ENCODE results near the gene COX6B2. TPM values are rescaled to one million over a fixed set of nuclear protein-coding genes. Genes with fewer than 3 reads are reported as not detected.

COX6B2 gene
- polyA plus RNA-seq, 1 experiment, result 0.16 TPM

GRCh38 chr19:55308281-55308680 is 46.2 kb downstream of the COX6B2 start:
- Histone ChIP-seq H3K27ac (ENCODE audit: low read depth, low read length) (no peak overlapping the region), H3K9me3 (ENCODE audit: control insufficient read depth, insufficient read depth, low read length) (no peaks in the 10 kb centered on the region), H3K27me3 (ENCODE audit: control insufficient read depth, insufficient read depth, low read length) (no peaks in the 10 kb centered on the region), H3K4me3 (ENCODE audit: low read depth, low read length) (no peak overlapping the region)
- CTCF ChIA-PET, result no interaction called here
- POLR2A ChIA-PET, result interaction anchor here (0.7 kb wide), 1 partner anchor 36 kb away, joined by 3 read pairs; no protein-coding TSS in a partner anchor
- TF ChIP-seq CTCF (IDR thresholded peaks at IDR 0.05; ENCODE audit: low read depth, low read length), result no peak
- DNase-seq (ENCODE audit: low read depth, low spot score), result no peak

DNA sequence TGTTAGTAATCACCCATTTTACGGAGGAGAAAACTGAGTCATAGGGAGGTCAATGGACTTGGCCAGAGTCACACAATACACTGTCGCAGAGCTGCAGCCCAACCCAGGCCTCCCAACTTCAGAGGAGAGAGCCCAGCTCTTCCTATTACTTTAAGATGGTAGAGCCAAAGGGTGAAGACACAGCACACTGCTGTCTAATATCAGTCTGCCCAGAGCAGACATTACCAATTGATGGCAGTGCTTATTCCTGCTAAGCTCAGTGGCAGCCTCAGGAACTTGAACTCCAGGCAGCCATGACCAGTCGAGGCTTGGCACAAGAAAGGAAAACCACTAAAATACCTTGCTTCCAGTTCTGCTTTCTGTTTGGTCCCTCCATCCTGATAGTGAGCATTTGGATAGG is 47.8 kb downstream of the COX6B2 start:
- TF ChIP-seq CTCF (IDR thresholded peaks at IDR 0.05; ENCODE audit: low read depth, low read length), result no peak
- Histone ChIP-seq H3K9me3 (ENCODE audit: control insufficient read depth, insufficient read depth, low read length) (no peaks in the 10 kb centered on the region), H3K27me3 (ENCODE audit: control insufficient read depth, insufficient read depth, low read length) (no peaks in the 10 kb centered on the region), H3K27ac (ENCODE audit: low read depth, low read length) (no peak overlapping the region), H3K4me3 (ENCODE audit: low read depth, low read length) (no peak overlapping the region)
- ChIA-PET POLR2A (no interaction called here), CTCF (interaction anchor here (1.3 kb wide), 1 partner anchor 15 kb away, joined by 6 read pairs; no protein-coding TSS in a partner anchor)
- DNase-seq (ENCODE audit: low read depth, low spot score), result no peak

DNA sequence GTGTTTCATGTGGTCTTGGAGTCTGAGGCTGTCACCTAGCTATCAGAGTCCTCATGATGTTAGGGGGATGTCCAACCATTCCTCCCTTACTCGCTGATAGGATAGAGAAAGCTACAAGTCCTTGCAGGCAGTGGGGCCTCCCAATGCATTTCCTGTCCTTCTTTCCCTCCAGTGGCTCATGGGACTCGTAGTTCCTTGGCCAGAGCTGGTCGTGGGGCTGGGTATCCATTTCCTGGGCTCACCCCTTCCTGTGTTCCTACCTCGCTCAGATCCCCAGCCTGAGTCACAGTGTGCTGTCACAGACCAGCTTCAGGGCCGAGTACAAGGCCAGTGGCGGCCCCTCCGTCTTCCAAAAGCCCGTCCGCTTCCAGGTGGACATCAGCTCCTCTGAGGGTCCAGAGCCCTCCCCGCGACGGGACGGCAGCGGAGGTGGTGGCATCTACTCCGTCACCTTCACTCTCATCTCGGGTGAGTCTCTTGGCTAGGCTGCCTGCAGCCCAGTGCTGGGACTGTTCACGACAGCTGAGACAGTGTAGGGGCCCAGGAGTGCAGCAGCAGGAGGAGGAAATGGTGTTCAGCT is 48.4 kb downstream of the COX6B2 start:
- ChIA-PET POLR2A (no interaction called here), CTCF (interaction anchor here (1.3 kb wide), 1 partner anchor 14 kb away, joined by 6 read pairs; no protein-coding TSS in a partner anchor)
- Histone ChIP-seq H3K9me3 (ENCODE audit: control insufficient read depth, insufficient read depth, low read length) (no peaks in the 10 kb centered on the region), H3K27me3 (ENCODE audit: control insufficient read depth, insufficient read depth, low read length) (no peaks in the 10 kb centered on the region), H3K27ac (ENCODE audit: low read depth, low read length) (no peak overlapping the region), H3K4me3 (ENCODE audit: low read depth, low read length) (no peak overlapping the region)
- no peak for DNase-seq (ENCODE audit: low read depth, low spot score)
- no peak for TF ChIP-seq CTCF (IDR thresholded peaks at IDR 0.05; ENCODE audit: low read depth, low read length)

DNA sequence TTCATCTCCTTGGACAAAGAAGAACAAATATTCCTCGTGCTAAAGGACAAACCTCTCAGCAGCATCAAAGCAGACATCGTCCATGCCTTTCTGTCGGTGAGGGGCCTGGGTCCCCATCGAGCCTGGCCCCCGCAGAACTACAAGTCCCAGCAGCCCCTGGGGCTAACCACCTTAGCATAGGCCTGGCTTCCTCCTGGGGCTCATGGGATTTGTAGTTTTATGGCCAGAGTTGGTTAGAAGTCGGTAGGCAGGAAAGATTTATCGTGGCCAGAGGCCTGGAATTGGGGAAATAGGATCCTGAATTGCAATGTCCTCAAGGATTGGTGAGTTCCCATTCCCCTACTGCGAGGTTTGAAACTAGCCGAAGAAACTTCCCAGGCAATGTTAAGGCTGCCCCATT is 49.0 kb downstream of the COX6B2 start:
- Histone ChIP-seq H3K9me3 (ENCODE audit: control insufficient read depth, insufficient read depth, low read length) (no peaks in the 10 kb centered on the region), H3K27me3 (ENCODE audit: control insufficient read depth, insufficient read depth, low read length) (no peaks in the 10 kb centered on the region), H3K27ac (ENCODE audit: low read depth, low read length) (no peak overlapping the region), H3K4me3 (ENCODE audit: low read depth, low read length) (no peak overlapping the region)
- DNase-seq (ENCODE audit: low read depth, low spot score), result no peak
- TF ChIP-seq CTCF (IDR thresholded peaks at IDR 0.05; ENCODE audit: low read depth, low read length), result no peak
- ChIA-PET POLR2A (no interaction called here), CTCF (interaction anchor here (1.3 kb wide), 1 partner anchor 13 kb away, joined by 6 read pairs; no protein-coding TSS in a partner anchor)

DNA sequence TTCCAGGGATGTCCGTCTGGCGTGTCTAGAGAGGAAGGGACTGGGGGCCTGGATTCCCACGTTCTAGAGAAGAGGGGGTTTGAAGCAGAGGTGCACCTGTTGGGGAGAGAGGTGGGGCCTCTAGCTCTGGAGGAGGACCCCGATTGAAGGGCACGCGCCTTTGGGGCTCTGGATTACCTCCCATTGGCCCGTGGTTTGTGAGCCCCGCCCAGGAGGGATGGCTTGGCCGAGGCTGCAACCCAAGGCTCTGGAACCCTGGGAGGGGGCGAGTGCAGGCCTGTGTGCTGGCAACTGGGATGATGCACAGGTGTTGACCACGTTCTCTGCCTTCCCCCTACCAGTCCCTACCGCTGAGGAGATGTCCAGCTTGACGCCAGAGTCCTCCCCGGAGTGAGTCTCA is 49.5 kb downstream of the COX6B2 start:
- H3K9me3 ChIP-seq (ENCODE audit: control insufficient read depth, insufficient read depth, low read length), result no peaks in the 10 kb centered on the region
- no peak overlapping the region for H3K27ac ChIP-seq (ENCODE audit: low read depth, low read length)
- ChIA-PET CTCF (no interaction called here), POLR2A (no interaction called here)
- TF ChIP-seq CTCF (IDR thresholded peaks at IDR 0.05; ENCODE audit: low read depth, low read length), result no peak
- no peak overlapping the region for H3K4me3 ChIP-seq (ENCODE audit: low read depth, low read length)
- H3K27me3 ChIP-seq (ENCODE audit: control insufficient read depth, insufficient read depth, low read length), result no peaks in the 10 kb centered on the region
- no peak for DNase-seq (ENCODE audit: low read depth, low spot score)

All from AG04450 (cell line).